Measurements from ENCODE around the gene CRCP.
"Not testable (repeated sequence)": the region's sequence is repeated elsewhere in the genome, so short reads cannot be mapped to it uniquely, and the experiment has no call there.

Gene CRCP

GRCh38 chr7:66157060-66157459 lies 42.4 kb downstream of the CRCP start:
- no peak for DNase-seq

- DNase-seq = no peak
Observed at GRCh38 chr7:66162622-66163021, 48.0 kb downstream of the CRCP start.

GRCh38 chr7:66163186-66163610 lies 48.6 kb downstream of the CRCP start:
- no peak for DNase-seq

GRCh38 chr7:66164356-66164755 lies 49.7 kb downstream of the CRCP start:
- no peak for DNase-seq

- no peak for DNase-seq
Observed at GRCh38 chr7:66167773-66168387, 53.2 kb downstream of the CRCP start.

- DNase-seq = no peak
Observed at GRCh38 chr7:66169616-66170015, 55.0 kb downstream of the CRCP start.

- DNase-seq = peak; percentile 27
Observed at GRCh38 chr7:66170309-66171231, 55.9 kb downstream of the CRCP start.

- DNase-seq = not testable (repeated sequence)
Observed at GRCh38 chr7:66172536-66173401, 58.1 kb downstream of the CRCP start.

GRCh38 chr7:66173856-66174255 lies 59.2 kb downstream of the CRCP start:
- DNase-seq = no peak

GRCh38 chr7:66175006-66175405 lies 60.4 kb downstream of the CRCP start:
- DNase-seq = not testable (repeated sequence)

- no peak for DNase-seq
Observed at GRCh38 chr7:66176914-66177313, 62.3 kb downstream of the CRCP start.

GRCh38 chr7:66178258-66178657 lies 63.6 kb downstream of the CRCP start:
- DNase-seq = no peak

GRCh38 chr7:66181329-66181728 lies 66.7 kb downstream of the CRCP start:
- no peak for DNase-seq

GRCh38 chr7:66181845-66182244 lies 67.2 kb downstream of the CRCP start:
- DNase-seq = no peak

- DNase-seq = no peak
Observed at GRCh38 chr7:66182920-66183319, 68.3 kb downstream of the CRCP start.

GRCh38 chr7:66183700-66184099 lies 69.1 kb downstream of the CRCP start:
- DNase-seq = no peak

GRCh38 chr7:66185680-66186187 lies 71.1 kb downstream of the CRCP start:
- no peak for DNase-seq

- DNase-seq = no peak
Observed at GRCh38 chr7:66186991-66187390, 72.3 kb downstream of the CRCP start.

GRCh38 chr7:66187905-66188304 lies 73.3 kb downstream of the CRCP start:
- DNase-seq = no peak

- no peak for DNase-seq
Observed at GRCh38 chr7:66188645-66189044, 74.0 kb downstream of the CRCP start.

GRCh38 chr7:66189695-66190503 lies 75.3 kb downstream of the CRCP start:
- DNase-seq = no peak

- DNase-seq = no peak
Observed at GRCh38 chr7:66190504-66190857, 75.8 kb downstream of the CRCP start.

All from retina (tissue), 1 donor.